Cerebellar cortex (tissue), 1 donor: ENCODE results near the gene ZNF134.

Experiments used
- DNase-seq: peaks from one replicate; pipeline ENCODE4 v3.0.0-alpha.2; 2015; ENCODE audit warnings: low spot score

The ZNF134 gene

GRCh38 chr19:57613941-57614743, at the start of gene ZNF134:
Gene ZNF134 (plus strand): TSS chr19:57614242. CDS start chr19:57619469, 5,227 bp downstream.
- DNase-seq: peak; percentile 95

- DNase-seq: no peak
Measured at GRCh38 chr19:57566396-57567265, 47.4 kb upstream of the ZNF134 start.

DNA sequence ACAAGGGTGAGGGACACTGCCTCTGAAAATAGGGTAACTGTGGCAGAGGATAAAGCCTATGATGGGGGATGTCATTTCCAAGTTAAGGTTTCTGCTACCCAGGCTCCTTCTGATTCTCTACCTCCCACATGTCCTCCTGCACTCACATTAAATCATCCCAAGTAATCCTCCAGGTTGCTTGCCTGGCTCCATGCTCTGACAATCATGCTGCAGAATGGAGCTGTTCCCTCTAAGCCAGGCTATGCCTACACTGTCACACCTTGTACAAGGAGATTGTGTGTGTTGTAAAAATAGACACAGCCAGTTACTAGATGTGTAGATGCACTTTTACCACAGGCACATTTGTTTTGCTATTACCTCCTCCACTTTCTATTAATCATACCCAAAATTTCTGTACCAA, 43.3 kb upstream of the ZNF134 start:
- no peak for DNase-seq

DNA sequence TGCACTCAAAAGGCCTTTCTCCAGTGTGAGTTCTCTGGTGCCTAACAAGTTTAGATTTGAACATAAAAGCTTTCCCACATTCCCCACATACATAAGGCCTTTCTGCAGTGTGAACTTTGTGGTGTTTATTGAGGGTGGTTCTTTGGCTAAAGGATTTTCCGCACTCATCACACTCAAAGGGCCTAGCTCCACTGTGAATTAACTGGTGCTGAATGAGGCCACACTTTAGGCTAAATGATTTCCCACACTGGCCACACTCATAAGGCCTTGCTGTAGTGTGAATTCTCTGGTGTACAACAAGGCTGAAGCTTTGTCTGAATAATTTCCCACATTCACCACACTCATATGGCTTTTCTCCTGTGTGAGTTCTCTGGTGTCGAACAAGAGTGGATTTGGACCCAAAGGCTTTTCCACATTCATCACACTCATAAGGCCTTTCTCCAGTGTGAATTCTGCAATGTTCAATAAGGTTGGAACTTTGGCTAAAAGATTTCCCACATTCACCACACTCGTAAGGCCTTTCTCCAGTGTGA, 41.6 kb upstream of the ZNF134 start:
- no peak for DNase-seq

- DNase-seq: no peak
Measured at GRCh38 chr19:57576661-57577060, 37.4 kb upstream of the ZNF134 start.

GRCh38 chr19:57578487-57579205, 35.4 kb upstream of the ZNF134 start, which contains the start of gene ZNF416:
Gene ZNF416 (minus strand): TSS chr19:57578911. CDS start chr19:57578704, 207 bp downstream.
- DNase-seq: peak; percentile 100

DNA sequence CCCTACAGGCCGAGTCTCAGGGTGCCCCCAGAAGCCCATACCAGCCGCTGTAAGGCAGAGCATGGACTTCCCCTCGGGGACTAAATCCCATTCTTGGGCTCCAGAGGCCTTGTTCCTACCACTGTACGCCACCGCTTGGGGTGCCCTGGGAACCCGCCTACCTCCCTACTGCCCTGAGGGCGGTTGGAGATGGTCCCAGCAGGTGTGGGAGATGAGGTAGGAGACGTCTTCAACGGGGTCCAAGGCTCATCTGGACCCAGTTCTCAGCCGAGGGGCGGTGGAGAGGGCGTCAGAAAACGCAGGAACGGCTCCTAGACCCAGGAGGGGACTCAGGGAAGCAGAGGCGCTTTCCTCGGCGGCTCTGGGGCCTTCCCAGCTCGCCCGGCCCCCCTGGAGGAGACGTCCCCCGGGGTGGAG, 30.9 kb upstream of the ZNF134 start:
- no peak for DNase-seq

DNA sequence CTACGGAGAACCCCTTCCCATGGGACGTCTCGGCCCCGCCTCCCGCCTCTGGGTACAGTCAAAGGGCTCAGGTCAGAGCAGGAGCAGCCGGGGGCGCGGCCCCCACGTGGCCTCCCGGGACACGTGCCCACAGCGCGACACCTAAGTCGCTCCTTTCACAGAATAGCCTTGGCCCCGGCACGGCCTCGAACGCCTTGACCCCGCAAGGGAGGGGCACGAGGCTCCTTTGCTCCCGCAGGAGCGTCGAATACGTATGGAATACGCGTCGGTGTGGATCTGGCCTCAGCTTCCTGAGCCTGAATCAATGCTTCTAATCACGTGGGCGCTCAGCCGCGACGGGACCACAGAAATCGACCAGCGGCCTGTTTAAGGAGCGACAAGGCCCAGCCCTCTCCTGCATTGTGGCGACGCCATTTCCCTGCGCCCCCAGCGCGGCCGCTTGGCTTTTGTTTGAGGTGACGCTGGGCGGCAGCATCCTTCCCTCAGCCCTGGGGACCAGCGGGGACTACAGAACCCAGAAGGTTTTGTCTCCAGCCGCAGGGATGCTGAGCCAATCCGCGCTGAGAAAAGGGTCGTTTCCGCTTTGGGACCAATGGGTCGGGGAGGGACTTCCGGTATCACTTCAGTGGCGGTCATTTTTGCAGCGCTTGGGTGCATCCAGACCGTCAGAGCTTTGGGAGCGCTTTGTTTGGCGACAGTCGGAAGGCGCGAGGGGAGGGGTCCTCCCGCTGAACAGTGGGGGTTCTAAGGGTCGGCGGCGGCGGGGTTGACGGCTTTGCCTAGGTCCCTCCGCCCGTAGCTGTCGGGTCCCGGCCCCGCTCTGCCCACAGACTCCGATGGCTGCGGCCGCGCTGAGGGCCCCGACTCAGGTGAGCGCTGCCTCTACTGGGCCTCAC, 30.3 kb upstream of the ZNF134 start, which contains the start of gene ZIK1:
Gene ZIK1, plus strand, starts transcription at position 625 of the 896 bp plus-strand sequence. Its CDS starts 212 bp downstream, at position 837.
- peak; percentile 98 for DNase-seq

DNA sequence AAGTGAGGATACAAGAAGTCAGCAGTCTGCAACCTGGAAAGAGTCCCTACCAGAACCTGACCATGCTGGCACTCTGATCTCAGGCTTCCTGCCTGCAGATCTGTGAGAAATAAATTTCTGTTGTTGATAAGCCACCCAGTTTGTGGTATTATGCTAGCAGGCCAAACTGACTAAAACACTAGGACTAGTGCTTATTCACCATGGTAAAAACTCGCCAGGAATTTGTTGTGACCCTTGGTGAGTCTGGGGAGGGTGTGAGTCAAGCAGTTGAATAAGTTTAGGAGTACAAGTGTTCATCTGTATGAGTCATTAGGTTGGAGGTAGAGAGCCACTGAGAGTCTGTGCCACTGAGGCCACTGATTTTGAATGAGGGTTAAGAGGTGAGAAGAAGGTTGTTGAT, 26.5 kb upstream of the ZNF134 start:
- DNase-seq: no peak

DNA sequence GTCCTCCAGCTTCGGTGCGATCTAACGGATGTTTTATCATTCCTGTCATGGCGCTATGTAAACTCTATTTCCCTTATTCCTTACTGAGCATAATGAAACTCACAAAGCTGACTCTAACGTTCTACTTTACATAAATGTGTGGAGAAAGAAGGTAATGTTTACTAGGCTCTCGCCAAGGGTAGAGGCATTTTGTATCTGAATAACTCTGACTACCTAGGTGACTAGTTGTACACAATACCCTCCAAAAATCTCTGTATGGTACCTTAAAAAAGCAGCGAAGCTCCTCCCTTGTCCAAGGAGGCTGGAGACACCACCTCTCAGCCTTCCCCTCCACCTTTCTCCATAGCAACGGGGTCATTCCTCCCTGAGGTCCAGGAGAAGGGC, 14.7 kb upstream of the ZNF134 start:
- no peak for DNase-seq

GRCh38 chr19:57599761-57600383, 14.2 kb upstream of the ZNF134 start, which contains the start of gene ZNF530:
Gene ZNF530 (plus strand): TSS chr19:57599885. CDS start chr19:57604346, 4,461 bp downstream.
- peak; percentile 96 for DNase-seq

DNA sequence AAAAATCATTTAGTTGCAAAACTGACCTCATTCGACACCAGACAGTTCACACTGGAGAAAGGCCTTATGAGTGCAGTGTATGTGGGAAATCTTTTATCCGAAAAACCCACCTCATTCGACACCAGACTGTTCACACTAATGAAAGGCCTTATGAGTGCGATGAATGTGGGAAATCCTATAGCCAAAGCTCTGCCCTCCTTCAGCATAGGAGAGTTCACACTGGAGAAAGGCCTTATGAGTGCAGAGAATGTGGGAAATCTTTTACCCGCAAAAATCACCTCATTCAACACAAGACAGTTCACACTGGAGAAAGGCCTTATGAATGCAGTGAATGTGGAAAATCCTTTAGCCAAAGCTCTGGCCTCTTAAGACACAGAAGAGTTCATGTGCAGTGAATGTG, 7.1 kb upstream of the ZNF134 start:
- no peak for DNase-seq

DNA sequence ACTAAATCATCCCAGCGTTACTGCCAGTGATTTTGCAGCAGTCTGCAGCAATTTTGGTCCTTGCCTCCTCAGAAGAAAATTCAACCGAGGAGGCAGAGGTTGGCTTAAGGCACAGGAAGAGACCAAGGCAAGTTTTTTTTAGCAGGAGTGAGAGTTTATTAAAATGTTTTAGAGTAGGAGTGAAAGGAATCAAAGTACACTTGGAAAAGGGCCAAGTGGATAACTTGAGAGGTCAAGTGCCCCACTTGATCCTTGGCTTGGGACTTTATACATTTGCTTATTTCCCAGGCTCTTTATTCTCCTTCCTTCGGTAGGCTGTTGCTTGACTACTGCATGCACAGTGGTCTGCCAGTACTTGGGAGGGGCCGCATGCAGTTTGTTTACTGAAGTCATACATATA, 2.9 kb upstream of the ZNF134 start:
- no peak for DNase-seq

DNA sequence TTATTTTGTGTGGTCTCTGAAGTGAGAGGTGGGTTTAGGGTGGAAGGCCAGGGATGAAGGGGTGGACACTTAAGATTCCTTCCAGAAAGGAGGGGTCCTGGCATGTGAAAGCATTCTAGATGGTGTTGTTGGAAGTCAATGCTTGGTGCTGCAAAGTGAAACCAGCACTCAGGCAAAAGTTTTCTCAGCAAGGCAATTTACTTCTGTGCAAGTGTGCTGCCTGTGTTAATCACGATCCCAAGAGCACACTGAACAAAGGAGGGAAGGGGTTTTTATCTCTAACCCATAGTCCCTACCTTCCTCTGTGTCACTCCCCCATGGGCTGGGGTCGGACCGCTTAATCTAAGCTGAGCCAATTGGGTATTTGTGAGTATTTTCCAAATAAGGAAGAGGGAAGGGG, 1.3 kb downstream of the ZNF134 start:
- no peak for DNase-seq

- DNase-seq: no peak
Measured at GRCh38 chr19:57620673-57621348, 6.8 kb downstream of the ZNF134 start.

DNA sequence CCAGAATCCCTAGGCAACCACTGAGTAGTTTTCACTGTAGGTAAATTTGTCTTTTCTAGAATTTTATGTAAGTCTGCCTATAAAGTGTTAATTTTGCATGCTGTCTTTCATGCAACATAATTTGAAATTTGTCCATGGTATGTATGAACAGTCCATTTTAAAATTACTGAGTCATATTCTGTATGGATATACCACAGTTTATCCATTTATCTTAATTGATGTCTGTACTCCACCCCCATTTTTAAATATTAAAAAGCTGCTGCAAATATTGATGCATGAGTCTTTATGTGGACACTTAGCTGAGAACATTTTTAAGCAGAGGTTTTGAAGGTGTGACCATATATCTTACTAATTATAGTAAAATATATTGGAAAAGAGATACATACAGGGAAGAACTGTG, 9.0 kb downstream of the ZNF134 start:
- no peak for DNase-seq

- DNase-seq: peak; percentile 97
Measured at GRCh38 chr19:57632987-57633831, 19.2 kb downstream of the ZNF134 start, which contains the start of gene ZNF211. Gene ZNF211 (plus strand): TSS chr19:57633168. CDS start chr19:57633347, 179 bp downstream.

GRCh38 chr19:57633832-57634131, 19.7 kb downstream of the ZNF134 start:
- no peak for DNase-seq

DNA sequence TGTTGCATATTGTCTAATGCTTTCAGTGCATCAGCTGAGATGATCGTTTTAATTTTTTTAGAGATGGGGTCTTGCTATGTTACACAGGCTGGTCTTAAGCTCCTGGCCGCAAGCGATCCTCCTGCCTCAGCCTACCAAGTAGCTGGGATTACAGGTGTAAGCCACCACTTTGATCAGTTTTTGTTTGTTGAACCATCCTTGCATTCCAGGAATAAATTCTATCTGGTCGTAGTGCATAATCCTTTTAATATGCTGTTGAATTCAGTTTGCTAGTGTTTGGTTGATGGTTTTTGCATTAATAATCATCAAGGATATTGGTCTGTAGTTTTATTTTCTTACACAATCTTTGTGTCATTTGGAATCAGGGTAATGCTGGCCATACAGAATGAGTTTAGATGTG, 23.3 kb downstream of the ZNF134 start:
- no peak for DNase-seq
